Measurements from ENCODE around the gene MCF2L.

MCF2L gene

DNA sequence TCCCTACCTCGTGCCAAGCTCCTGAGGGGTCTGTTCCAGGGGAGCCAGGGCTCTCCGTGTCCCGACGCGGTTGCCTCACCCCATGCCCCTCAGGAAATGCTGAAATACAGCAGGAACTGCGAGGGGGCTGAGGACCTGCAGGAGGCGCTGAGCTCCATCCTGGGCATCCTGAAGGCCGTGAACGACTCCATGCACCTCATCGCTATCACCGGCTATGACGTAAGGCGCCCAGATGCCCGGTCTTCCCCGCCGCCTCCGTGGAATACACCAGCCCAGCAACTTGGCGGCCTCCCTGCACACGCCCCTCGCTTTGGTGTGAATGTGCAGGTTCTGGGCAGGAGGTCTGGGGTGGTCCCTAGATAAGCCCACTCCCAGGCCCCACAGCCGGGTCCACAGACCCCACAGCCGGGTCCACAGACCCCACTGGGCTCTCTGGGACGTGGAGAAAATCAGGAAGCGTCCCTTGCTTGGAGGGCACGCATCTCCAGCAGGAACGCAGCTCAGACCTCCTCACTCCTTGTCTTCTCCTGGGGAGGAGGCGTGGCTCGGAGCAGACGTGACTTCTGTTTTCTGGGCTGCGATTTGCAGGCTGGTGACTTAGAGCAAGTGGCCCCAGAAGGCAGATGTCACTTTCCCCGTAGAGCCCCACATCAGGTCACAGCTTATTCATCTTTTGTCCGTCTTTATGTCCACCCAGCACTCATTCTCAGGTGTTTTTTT lies 117.2 kb downstream of the MCF2L start:
- no peaks in the 10 kb centered on the region for H3K79me2 ChIP-seq (ENCODE audit: low read length)
- no peak overlapping the region for H3K4me2 ChIP-seq (ENCODE audit: low read length)
- no peaks in the 10 kb centered on the region for H3K36me3 ChIP-seq (replicated peaks; ENCODE audit: low read depth, low read length)
- no peaks in the 10 kb centered on the region for H3K9me3 ChIP-seq (ENCODE audit: insufficient read depth, low read length)
- H3K4me3 ChIP-seq (ENCODE audit: low read length) = no peak overlapping the region
- TF ChIP-seq, protein P1, sequence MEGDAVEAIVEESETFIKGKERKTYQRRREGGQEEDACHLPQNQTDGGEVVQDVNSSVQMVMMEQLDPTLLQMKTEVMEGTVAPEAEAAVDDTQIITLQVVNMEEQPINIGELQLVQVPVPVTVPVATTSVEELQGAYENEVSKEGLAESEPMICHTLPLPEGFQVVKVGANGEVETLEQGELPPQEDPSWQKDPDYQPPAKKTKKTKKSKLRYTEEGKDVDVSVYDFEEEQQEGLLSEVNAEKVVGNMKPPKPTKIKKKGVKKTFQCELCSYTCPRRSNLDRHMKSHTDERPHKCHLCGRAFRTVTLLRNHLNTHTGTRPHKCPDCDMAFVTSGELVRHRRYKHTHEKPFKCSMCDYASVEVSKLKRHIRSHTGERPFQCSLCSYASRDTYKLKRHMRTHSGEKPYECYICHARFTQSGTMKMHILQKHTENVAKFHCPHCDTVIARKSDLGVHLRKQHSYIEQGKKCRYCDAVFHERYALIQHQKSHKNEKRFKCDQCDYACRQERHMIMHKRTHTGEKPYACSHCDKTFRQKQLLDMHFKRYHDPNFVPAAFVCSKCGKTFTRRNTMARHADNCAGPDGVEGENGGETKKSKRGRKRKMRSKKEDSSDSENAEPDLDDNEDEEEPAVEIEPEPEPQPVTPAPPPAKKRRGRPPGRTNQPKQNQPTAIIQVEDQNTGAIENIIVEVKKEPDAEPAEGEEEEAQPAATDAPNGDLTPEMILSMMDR (IDR thresholded peaks at IDR 0.05; ENCODE audit: low read depth, low read length) = no peak
- no peak for TF ChIP-seq EZH2phosphoT487 (IDR thresholded peaks at IDR 0.05; ENCODE audit: low read depth)
- H2AFZ ChIP-seq (ENCODE audit: low read depth, low read length) = no peak overlapping the region
- H4K20me1 ChIP-seq (ENCODE audit: insufficient read depth, low read length) = no peaks in the 10 kb centered on the region
- no peaks in the 10 kb centered on the region for H3K27me3 ChIP-seq (ENCODE audit: low read depth, low read length)
- H3K4me1 ChIP-seq (ENCODE audit: low read length) = no peaks in the 10 kb centered on the region
- no peak overlapping the region for H3K27ac ChIP-seq (ENCODE audit: low read length)
- no peak overlapping the region for H3K9ac ChIP-seq (ENCODE audit: low read length)

DNA sequence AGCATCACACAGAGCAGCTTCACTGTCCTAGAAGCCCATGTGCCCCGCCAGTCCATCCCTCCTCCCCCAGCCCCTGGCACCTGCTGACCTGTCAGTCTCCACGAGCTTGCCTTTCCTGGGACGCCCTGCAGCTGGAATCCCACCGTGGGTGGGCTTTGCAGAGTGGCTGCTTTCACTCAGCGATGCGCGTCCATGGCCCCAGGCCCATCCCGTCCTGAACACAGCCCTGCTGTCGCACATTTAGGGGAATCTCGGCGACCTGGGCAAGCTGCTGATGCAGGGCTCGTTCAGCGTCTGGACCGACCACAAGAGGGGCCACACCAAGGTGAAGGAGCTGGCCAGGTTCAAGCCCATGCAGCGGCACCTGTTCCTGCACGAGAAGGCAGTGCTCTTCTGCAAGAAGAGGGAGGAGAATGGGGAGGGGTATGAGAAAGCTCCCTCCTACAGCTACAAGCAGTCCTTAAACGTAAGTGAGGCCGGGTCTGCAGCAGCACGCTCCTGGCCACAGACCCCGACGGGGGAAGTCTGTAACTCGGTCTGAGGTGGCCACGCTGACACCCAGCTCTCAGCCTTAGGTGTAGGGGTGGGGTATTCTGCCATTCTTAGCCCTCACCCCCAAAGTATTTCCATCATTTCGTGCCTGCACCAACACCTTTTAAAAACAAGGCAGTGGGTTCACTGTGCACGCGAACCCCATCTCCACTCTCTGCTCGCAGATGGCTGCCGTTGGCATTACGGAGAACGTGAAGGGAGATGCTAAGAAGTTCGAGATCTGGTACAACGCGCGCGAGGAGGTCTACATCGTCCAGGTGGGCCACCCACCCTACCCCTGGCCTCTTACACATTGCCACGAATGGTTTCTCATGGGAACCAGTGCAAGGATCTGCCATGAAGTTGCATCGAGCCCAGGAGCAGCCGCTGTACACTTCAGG lies 118.2 kb downstream of the MCF2L start:
- Histone ChIP-seq H4K20me1 (ENCODE audit: insufficient read depth, low read length) (no peaks in the 10 kb centered on the region), H3K4me3 (ENCODE audit: low read length) (no peak overlapping the region), H3K9me3 (ENCODE audit: insufficient read depth, low read length) (no peaks in the 10 kb centered on the region), H2AFZ (ENCODE audit: low read depth, low read length) (no peak overlapping the region), H3K27me3 (ENCODE audit: low read depth, low read length) (no peaks in the 10 kb centered on the region), H3K4me2 (ENCODE audit: low read length) (no peak overlapping the region), H3K79me2 (ENCODE audit: low read length) (no peaks in the 10 kb centered on the region), H3K9ac (ENCODE audit: low read length) (no peak overlapping the region), H3K36me3 (replicated peaks; ENCODE audit: low read depth, low read length) (no peaks in the 10 kb centered on the region), H3K4me1 (ENCODE audit: low read length) (no peaks in the 10 kb centered on the region), H3K27ac (ENCODE audit: low read length) (no peak overlapping the region)
- no peak for TF ChIP-seq EZH2phosphoT487 (IDR thresholded peaks at IDR 0.05; ENCODE audit: low read depth)
- TF ChIP-seq, protein P1 (IDR thresholded peaks at IDR 0.05; ENCODE audit: low read depth, low read length) = no peak

DNA sequence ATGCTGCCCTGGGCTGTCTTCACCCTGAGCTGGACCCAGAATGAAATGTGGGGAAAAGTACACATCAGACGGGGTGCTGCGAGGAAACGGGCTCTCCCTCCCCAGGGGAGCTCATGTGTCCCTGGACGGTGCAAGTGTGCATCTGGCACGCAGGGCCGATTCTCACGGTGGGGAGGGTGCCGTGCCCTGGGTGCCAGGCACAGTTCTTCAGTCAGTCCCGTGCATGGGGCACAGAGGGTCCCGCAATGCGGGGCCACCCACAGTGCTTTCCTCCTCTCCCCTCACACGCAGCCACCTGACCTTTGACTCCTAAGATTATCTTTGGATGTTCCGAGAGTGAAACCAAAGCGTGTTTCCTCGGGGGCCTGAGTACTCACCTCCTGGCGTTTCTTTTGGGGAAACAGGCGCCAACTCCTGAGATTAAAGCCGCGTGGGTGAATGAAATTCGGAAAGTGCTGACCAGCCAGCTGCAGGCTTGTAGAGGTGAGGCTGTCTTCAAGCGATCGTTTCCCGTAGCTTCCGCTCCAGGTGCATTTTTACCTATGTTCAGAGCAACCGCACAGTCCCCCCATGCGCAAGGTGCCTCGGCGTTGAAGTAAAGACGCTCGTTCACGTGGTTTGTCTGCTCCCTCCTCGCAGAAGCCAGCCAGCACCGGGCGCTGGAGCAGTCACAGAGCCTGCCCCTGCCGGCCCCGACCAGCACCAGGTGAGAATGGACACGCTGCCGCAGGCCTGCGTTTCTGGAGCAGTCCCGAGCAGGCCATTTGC lies 119.1 kb downstream of the MCF2L start:
- no peaks in the 10 kb centered on the region for H3K36me3 ChIP-seq (replicated peaks; ENCODE audit: low read depth, low read length)
- H3K27me3 ChIP-seq (ENCODE audit: low read depth, low read length) = no peaks in the 10 kb centered on the region
- no peak overlapping the region for H3K4me2 ChIP-seq (ENCODE audit: low read length)
- no peaks in the 10 kb centered on the region for H3K4me1 ChIP-seq (ENCODE audit: low read length)
- H3K4me3 ChIP-seq (ENCODE audit: low read length) = no peak overlapping the region
- no peak overlapping the region for H2AFZ ChIP-seq (ENCODE audit: low read depth, low read length)
- no peak for TF ChIP-seq EZH2phosphoT487 (IDR thresholded peaks at IDR 0.05; ENCODE audit: low read depth)
- TF ChIP-seq, protein P1 (IDR thresholded peaks at IDR 0.05; ENCODE audit: low read depth, low read length) = no peak
- H4K20me1 ChIP-seq (ENCODE audit: insufficient read depth, low read length) = no peaks in the 10 kb centered on the region
- H3K9me3 ChIP-seq (ENCODE audit: insufficient read depth, low read length) = no peaks in the 10 kb centered on the region
- no peaks in the 10 kb centered on the region for H3K79me2 ChIP-seq (ENCODE audit: low read length)
- no peak overlapping the region for H3K9ac ChIP-seq (ENCODE audit: low read length)
- no peak overlapping the region for H3K27ac ChIP-seq (ENCODE audit: low read length)

DNA sequence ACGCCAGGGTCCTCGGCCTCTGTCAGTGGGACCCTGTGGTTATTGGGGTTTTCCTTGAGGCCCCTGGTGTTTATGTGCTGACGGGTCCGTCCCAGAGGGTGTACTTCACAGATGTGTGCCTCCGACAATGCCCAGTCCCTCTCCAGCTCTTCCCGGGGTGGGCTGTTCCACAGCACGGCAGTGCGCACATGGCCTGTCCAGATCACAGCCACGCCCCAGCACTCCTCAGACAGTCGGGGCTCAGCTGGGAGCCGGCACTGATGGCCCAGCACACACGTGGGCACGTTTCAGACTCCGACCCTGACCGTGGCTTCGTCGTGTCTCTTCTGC lies 119.6 kb downstream of the MCF2L start:
- Histone ChIP-seq H4K20me1 (ENCODE audit: insufficient read depth, low read length) (no peaks in the 10 kb centered on the region), H3K79me2 (ENCODE audit: low read length) (no peaks in the 10 kb centered on the region), H3K36me3 (replicated peaks; ENCODE audit: low read depth, low read length) (no peaks in the 10 kb centered on the region), H3K9ac (ENCODE audit: low read length) (no peak overlapping the region), H2AFZ (ENCODE audit: low read depth, low read length) (no peak overlapping the region), H3K27me3 (ENCODE audit: low read depth, low read length) (no peaks in the 10 kb centered on the region), H3K9me3 (ENCODE audit: insufficient read depth, low read length) (no peaks in the 10 kb centered on the region), H3K27ac (ENCODE audit: low read length) (no peak overlapping the region), H3K4me2 (ENCODE audit: low read length) (no peak overlapping the region), H3K4me1 (ENCODE audit: low read length) (no peaks in the 10 kb centered on the region), H3K4me3 (ENCODE audit: low read length) (no peak overlapping the region)
- TF ChIP-seq, protein P1 (IDR thresholded peaks at IDR 0.05; ENCODE audit: low read depth, low read length) = no peak
- no peak for TF ChIP-seq EZH2phosphoT487 (IDR thresholded peaks at IDR 0.05; ENCODE audit: low read depth)

All from OCI-LY3 (cell line).